ENCODE measurements around the gene UQCRFS1.

UQCRFS1 gene

GRCh38 chr19:29170554-29170953, 42.4 kb downstream of the UQCRFS1 start:
- no peak for DNase-seq

GRCh38 chr19:29162694-29163093, 50.3 kb downstream of the UQCRFS1 start:
- no peak for DNase-seq

DNA sequence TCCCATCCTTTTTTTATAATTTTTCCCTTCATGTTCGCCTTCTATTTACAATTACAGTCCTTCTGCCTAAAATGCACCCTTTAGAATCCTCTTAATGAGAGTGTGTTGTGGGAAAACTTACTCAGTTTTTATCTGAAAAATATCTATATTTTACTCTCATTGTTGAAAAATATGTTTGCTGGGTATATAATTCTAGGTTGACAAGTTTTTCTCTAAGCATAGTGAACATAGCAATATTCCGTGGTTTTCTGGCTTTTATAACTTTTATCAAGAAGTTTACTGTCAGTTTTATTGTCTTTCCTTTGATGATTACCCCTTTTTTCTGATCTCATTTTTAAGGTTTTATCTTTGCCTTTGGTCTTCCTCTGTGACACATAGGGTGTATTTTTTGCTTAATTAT, 57.3 kb downstream of the UQCRFS1 start:
- DNase-seq: no peak
